RKO (cell line): ENCODE data around the gene TSC22D4.
A peak's percentile ranks its signal among the peaks of the same experiment; 100 is the strongest.
"Not testable (repeated sequence)": the region's sequence is repeated elsewhere in the genome, so short reads cannot be mapped to it uniquely, and the experiment has no call there.

Experiments
- DNase-seq: peaks from one replicate; pipeline ENCODE4 v3.0.0-alpha.2; 2016; ENCODE audit warnings: low spot score

The TSC22D4 gene

GRCh38 chr7:100444311-100445278 lies 34.4 kb downstream of the TSC22D4 start:
- DNase-seq, result peak; percentile 100

- DNase-seq, result no peak
Observed at GRCh38 chr7:100443096-100443840, 35.7 kb downstream of the TSC22D4 start.

GRCh38 chr7:100441641-100442535 lies 37.1 kb downstream of the TSC22D4 start:
- DNase-seq, result no peak

GRCh38 chr7:100439244-100439643 lies 39.8 kb downstream of the TSC22D4 start:
- DNase-seq, result not testable (repeated sequence)

GRCh38 chr7:100438731-100439130 lies 40.3 kb downstream of the TSC22D4 start:
- not testable (repeated sequence) for DNase-seq

GRCh38 chr7:100438172-100438571 lies 40.8 kb downstream of the TSC22D4 start:
- DNase-seq, result no peak

GRCh38 chr7:100437150-100438100 lies 41.6 kb downstream of the TSC22D4 start:
- no peak for DNase-seq

- peak; percentile 61 for DNase-seq
Observed at GRCh38 chr7:100435401-100436304, 43.4 kb downstream of the TSC22D4 start.

GRCh38 chr7:100434297-100435144 lies 44.5 kb downstream of the TSC22D4 start:
- DNase-seq, result no peak

GRCh38 chr7:100433592-100434296 lies 45.3 kb downstream of the TSC22D4 start:
- DNase-seq, result no peak

GRCh38 chr7:100433276-100433591 lies 45.8 kb downstream of the TSC22D4 start:
- no peak for DNase-seq

- no peak for DNase-seq
Observed at GRCh38 chr7:100432621-100433275, 46.3 kb downstream of the TSC22D4 start.

- DNase-seq, result no peak
Observed at GRCh38 chr7:100432053-100432452, 47.0 kb downstream of the TSC22D4 start.

- DNase-seq, result no peak
Observed at GRCh38 chr7:100431286-100431735, 47.7 kb downstream of the TSC22D4 start.

- peak; percentile 71 for DNase-seq
Observed at GRCh38 chr7:100430493-100431285, 48.3 kb downstream of the TSC22D4 start.

- DNase-seq, result peak; percentile 97
Observed at GRCh38 chr7:100429637-100430492, 49.1 kb downstream of the TSC22D4 start, which contains the start of gene MEPCE. TSS of gene MEPCE (plus strand) at chr7:100429831. CDS start at chr7:100430019, 188 bp downstream.
